Stimulated activated CD8-positive, alpha-beta memory T cell treated with anti-CD3 and anti-CD28 coated beads, Interleukin-2, amount 100 ng/mL, for 1 hour (primary cell): ENCODE data around the gene PTPN23.

Experiments
- DNase-seq, 2 donors: peaks; one replicate each; pipeline ENCODE4 v3.0.0-alpha.2; 2020; ENCODE audit warnings: low read depth in 2 of 2

PTPN23 gene

DNA sequence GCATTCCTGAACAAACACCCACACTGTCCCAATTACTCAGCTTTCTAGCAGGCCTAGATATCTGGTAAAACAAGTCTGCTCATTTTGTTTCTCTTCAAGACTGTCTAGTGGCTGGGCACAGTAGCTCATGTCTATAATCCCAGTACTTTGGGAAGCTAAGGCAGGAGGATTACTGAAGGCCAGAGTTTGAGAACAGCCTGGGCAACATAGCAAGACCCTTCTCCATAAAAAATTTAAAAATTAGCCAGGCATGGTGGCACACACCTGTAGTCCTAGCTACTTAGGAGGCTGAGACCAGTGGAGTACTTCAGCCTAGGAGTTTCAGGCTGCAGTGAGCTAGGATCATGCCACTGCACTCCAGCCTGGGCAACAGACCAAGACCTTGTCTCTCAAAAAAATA is 6.2 kb upstream of the PTPN23 start:
- no peak for DNase-seq

DNA sequence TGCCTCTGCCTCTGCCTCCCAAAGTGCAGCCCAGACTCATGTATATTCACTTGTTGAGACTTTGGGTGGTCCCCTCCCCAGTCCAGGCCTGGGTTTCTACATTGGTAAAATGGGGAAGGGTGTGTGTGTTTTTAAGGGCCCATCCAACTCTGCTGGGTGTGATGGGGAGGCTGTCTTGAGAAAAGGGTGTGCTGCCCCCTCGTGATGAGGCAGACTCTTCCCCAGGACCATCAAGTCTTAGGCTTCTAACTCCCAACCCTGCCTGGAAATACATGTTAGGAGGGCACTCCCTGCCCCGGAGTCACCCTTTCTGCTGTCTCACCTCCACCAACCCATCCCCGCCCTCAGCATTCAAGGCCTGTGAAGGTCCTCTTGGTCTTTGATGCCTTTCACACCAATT is 4.4 kb upstream of the PTPN23 start:
- no peak for DNase-seq

DNA sequence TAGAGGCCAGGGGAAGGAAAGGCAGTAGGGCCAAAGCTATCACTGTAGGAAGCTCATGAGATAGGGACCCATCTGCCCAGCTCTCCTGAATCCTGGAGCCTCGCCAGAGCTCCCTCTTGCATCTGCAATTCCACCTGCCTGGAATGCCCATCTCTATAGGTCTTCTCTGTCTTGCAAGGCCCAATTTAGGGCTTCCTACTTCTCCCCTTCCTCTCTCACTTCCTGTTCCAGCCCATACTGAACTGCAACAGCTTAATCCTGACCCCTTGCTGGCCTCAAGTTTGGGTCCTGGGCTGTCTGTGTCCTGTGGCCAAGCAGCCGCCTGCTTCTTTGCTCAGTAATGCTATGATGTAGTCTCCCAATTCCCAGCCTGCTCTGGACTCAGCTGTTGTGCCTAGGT is 3.6 kb upstream of the PTPN23 start:
- DNase-seq = no peak

DNA sequence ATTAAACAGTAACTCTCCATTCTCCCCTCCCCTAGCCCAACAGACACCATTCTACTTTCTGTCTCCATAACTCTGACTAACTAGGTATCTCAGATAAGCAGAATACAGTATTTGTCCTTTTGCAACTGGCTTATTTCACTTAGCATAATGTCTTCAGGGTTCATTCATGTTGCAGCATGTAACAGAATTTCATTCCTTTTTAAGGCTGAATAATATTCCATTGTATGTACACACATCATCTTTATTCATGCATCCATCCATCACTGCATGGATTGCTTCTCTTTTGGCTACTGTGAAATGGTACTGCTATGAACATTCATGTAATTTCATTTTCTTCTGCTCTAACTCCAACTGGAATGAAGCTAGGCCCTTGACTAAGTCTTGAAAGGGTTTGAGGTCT is 2.0 kb upstream of the PTPN23 start:
- no peak for DNase-seq

DNA sequence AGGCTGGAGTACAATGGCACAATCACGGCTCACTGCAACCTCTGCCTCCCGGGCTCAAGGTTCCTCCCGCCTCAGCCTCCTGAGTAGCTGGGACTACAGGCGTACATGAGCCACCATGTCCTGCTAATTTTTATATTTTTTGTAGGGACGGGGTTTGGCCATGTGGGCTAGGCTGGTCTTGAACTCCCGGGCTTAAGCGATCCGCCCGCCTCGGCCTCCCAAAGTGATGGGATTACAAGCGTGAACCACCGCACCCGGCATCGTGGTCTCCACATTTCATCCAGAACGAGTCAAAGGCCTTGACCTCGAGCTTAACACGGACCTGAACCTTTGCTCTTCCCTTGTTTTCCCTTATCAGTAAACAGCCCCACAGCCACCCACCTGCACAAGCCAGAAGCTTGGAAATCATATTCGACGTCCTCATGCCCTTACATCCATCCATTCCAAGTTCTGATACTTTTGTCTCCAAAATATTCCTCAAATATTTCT is 1.4 kb upstream of the PTPN23 start:
- DNase-seq = no peak

DNA sequence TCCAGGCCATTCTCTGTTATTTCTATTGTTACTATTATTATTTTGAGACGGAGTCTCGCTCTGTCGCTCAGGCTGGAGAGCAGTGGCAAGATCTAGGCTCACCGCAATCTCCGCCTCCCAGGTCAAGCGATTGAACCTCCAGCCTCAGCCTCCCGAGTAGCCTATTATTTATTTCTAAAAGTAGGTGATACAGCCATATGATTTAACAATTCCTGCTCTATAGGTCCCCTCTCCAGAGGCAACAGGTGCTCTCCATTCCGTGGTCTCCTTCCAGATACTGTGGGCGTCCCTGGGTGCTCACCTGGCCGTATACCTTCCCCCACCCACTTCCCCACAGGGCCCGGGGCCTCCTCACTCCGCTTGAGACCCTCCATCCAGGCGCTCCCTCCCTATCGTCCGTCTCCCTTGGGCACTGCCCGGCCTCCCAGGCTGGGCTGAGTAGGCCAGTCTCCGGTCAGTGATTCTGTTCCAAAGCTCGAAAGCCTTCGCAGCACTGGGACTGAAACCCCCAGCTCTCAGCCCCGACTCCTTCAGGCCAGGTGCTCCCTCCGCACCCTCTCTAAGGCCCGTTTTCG is 708 bp upstream of the PTPN23 start:
- no peak for DNase-seq

DNA sequence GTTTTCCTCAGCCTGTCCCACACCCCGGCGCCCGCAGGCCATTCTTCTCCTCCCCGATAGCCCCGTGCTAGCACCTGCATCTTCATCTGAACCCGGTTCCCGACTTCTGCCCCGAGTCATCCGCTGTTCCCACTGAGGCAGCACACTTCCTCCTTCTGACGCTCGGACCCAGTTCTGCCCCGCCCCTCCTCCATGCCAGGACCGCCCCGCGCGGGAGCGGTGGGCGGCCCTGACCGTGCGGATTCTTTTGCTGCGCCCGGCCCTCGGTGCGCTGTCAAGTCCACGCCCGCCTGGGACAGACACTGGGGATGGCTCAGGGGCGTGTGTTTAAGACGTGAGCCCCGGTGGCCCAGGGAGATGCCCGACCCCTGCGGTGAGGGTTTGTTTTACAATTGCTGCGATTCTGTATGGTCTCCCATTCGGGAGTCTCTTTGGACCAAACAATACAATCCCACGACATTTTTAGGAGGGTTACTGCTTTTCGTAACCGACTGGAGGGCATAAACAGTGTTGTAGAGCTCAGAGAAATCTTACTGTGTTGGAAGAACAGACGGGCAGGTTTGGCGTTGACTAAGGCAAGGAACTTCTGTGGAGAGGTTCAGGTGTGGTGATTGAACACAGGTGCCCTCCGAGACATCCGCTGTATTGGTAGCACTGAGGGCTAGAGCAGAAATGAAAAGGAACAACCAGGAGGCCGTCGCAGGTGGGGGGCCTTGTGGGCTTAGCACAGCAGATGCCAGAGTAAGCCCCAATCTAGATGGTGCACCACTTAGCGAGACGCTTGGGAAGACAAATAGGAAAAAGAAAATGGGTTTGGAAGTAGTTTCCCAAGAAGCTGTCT is 716 bp downstream of the PTPN23 start:
- peak; percentile 33 to 46 for DNase-seq

DNA sequence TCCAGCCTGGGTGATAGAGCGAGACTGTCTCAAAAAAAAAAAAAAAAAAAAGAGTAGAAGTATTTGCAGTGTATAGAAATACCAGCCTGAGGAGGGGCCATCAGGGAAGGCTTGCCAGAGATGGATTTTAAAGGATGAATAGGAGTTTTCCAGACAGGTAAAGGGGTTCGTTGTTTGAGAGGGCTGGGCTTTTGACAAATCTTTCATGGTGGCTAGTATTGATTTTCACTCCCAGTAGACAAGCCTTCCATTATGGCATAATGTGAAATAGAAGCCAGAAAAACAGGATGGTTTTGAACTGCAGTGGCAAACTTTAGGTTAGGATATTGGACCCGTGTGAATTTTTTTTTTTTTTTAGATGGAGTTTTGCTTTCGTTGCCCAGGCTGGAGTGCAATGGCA is 3.6 kb downstream of the PTPN23 start:
- no peak for DNase-seq

DNA sequence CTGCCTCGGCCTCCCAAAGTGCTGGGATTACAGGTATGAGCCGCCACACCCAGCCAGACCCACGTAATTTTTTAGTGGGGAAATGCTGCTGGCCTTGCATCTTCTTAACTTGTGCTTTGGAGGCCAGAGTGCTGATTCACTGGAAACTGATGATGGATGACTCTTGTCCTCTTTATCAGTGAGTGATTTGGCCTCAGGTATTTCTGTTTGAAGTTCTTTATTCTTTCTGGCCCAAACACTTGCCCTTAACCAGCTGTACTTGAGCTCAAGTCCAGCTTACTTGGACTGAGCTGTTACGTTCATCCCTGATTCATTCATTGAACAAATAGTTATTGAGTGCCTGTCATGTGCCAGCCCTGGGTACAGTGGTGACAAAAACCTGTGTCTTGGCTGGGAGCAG is 4.2 kb downstream of the PTPN23 start:
- DNase-seq = no peak

DNA sequence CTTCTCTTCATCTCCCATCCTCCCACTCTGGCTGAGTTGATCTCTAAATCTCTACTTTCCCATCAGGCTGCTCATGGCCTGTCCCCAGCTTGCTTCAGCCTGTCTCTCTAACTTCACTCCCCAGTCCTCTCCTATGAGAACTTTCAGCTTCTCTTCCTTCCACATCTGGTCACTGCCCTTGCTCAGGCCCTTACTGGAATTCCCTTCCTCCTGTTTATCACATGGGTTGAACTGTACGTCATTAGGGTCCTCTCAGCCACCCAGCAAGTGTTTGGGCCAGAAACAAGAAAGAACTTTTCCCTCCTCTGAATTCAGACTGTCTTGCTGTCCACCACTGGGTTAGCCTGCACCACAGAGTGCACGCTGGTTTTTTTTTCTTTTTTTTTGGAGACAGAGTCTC is 5.0 kb downstream of the PTPN23 start:
- no peak for DNase-seq

DNA sequence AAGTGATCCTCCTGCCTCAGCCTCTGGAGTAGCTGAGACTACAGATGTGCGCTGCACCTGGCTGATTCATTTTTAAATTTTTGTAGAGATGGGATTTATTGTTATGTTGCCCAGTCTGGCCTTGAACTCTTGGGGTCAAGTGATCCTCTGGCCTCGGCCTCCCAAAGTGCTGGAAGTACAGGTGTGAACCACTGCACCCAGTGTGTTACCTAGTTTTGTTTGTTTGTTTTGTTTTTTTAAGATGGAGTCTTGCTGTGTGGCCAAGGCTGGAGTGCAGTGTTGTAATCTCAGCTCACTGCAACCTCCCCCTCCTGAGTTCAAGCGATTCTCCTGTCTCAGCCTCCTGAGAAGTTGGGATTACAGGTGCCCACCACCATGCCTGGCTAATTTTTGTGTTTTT is 12.1 kb downstream of the PTPN23 start:
- DNase-seq = no peak

DNA sequence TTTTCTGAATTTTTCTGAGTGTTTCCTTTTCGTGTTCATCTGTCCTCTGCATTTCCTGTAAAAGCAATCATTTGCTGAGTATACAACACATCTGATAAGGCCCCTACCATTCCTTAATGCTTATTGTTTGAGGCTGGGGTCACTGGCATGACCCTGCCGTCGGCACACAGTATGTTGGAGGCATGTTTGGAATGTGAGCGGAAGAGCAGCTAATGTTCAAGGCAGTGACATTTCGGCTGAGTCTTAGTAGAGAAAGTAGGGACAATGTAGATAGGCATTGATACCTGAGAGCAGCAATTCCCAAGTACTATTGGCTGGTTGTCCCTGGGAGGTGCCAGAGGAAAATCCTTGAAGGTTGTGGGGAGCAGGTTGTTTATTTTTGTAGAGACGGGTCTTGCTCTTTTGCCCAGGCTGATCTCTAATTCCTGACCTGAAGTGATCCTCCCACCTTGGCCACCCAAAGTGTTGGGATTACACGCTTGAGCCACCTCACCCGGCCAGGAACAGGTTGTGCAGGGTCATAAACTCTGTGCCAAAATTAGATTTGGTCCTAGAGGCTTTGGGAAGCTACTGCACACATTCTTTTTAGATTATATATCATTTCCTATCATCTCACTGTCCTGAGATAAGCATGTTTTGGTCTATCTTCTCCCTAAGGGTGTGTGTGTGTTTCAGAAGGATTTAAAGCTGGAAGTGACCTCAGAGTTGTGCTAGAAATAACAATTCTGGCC is 13.5 kb downstream of the PTPN23 start:
- no peak for DNase-seq

DNA sequence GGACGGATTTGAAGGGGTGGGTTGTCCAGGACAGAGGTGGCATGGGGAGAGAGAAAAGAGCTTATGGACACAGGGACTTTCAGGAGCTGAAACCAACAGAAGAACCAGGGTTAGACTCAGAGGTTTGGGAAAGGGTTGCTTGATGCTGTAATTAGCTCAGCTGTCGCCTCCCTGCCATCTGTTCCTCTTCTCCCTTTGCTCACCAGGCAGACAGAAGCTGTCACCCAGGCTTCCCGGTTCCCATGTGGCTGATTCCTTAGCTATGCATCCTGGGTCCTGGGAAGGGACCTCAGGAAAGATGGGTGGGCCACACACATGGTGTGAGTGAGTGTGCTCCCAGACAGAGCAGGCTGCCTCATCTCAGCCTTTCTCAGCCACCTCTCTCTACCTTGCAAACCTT is 14.1 kb downstream of the PTPN23 start:
- no peak for DNase-seq

DNA sequence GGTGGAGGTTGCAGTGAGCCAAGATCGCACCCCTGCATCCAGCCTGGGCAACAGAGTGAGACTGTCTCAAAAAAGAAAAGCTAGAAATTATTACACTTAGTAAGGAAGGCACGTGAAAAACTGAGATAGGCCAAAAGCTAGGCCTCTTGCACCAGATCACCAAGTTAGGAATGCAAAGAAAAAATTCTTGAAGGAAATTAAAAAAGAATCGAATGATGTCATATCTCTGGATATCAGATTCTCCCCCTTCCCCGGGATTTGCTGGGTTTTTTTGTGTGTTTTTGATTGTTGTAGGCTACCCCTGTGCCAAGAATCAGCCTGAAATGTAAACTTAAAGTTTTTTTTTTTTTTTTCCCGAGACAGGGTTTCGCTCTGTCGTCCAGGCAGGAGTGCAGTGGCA is 17.4 kb downstream of the PTPN23 start:
- no peak for DNase-seq

DNA sequence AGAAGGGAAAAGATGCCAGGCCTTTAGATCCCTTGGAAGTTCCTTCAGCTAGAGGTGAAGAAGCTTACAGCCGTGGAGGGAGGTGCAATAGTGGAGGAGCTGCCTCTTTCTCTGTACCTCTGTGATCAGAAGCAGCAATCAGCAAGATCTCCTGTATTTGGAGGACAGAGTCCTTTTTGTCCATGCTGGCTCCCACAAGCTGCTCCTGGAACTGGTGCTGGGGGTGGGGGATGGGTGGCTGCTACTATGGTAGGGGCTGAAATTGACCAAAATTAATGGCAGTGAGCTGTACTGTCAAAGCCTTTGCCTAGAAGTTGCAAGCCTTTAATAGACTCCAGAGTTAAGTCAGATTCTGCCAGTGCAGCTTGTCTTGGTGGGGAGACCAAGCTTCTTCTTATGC is 18.2 kb downstream of the PTPN23 start:
- no peak for DNase-seq

DNA sequence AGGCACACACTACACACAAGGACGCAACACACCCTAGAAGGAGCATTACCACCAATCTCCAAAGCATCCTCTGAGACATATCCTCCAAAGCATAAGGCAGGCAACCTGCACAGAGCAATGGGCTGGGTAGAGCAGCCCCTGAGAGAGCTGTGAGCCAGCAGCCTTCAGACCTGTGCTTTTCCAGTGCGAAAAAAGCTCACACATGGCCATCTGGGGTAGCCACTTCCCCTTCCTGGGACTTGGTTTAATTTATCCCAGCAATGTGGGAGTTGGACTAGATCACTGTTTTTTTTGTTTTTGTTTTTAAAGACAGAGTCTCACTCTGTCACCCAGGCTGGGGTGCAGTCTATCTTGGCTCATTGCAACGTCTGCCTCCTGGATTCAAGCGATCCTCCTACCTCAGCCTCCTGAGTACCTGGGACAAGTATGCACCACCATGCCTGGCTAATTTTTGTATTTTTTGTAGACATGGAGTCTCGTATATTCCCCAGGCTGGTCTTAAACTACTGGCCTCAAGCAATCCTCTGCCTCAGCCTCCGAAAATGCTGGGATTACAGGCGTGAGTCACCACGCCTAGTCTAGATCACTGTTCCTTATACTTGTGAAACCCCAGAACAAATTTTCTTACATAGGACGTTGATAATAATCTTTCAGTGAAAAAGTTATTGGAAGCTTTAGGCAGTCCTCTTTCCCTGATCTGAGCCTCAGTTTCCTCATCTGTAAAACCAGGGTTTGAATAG is 18.9 kb downstream of the PTPN23 start:
- DNase-seq = no peak

DNA sequence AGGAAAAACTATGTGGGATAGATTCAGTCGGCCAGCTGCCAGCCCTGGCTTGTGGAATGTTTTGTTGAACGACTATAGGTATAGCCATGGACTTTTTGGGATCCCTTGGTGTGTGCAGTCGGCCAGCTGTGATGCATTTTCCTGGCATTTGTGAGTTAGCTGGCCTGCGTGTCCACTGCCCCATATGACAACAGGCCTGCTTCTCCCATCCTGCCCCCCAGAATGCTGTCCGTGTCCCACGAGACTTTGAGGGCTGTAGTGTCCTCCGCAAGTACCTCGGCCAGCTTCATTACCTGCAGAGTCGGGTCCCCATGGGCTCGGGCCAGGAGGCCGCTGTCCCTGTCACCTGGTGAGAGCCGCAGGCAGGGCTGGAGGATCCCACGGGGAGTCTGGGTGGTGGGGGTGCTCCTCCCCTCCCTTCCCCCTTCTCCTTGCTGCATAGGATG is 23.6 kb downstream of the PTPN23 start:
- DNase-seq = no peak

DNA sequence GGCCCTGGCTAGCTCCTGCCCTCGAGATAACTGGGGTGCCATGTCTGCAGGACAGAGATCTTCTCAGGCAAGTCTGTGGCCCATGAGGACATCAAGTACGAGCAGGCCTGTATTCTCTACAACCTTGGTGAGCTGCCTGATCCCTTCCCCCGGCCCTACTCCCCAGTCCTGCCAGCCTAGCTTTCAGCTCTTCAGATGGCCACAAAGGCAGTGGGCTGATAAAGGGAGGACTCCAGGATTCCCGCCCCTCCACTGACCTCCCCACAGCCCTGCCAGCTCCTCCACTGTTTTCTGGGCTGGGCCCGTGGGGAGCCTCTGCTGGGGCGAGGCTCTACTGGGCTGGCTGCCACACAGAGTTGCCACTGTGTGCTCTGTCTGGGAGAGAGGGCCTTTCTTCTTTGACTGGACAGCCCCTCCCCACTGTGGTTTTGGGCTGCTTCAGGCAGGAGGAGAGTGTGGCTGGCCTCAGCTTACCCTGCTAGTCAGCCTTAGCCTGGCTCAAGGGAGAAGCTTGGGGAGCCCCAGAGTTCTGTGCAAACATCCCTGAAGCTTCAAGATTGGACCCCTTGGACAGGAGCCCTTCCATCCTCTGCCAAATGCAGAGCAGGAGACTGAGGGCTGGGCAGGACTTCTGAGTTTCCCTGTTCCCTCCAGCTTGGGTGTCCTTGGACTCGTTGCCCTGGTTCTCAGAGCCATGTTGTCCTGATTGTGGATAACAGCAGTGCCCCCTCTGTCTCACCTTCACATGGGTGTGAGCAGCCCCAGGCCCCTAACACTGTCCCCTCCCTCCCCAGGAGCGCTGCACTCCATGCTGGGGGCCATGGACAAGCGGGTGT is 24.4 kb downstream of the PTPN23 start:
- DNase-seq = no peak

DNA sequence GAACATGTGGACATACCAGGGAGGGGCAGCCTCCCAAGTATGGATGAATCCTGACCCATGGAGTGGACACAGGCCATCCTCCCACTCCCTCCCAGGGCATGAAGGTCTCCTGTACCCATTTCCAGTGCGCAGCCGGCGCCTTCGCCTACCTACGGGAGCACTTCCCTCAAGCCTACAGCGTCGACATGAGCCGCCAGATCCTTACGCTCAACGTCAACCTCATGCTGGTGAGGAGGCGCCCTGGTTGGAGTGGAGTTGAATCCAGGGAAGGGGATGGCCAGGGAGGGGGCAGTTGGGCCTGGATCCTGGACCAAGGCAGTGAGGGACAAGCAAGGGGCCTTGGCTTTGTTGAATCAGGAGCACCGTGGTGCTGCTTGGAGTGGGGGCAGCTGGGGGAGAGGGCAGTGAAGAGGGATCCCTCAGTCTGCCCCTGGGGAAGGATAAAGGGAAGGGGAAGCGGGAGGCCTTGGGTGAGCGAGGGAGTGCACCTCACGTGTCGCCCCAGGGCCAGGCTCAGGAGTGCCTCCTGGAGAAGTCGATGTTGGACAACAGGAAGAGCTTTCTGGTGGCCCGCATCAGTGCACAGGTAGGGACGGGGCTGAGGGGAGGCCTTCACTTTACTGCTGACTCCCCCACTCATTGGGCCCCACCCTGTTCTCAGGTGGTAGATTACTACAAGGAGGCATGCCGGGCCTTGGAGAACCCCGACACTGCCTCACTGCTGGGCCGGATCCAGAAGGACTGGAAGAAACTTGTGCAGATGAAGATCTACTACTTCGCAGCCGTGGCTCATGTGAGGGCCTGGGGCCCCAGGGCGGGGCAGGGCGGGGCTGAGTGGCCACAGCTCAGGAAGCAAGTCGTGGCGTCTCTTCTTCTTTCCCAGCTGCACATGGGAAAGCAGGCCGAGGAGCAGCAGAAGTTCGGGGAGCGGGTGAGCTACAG is 25.3 kb downstream of the PTPN23 start:
- no peak for DNase-seq

DNA sequence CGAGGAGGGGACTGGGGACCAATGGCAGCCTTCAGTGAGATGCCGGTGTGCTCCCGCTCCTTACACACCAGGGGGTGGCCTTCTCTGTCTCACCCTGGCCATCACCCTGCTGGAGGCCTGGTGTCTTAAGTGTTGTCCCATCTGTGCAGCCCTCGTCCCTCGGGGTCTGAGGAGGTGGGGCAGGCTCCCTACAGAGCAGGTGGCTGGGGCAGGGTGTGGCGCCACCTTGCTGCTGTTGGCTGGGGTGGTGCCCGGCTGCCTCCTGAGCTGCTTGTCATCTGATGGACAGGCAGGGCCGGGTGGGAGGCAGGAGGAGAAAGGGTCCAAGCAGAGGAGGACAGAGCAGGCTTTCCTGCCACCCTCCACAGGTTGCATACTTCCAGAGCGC is 25.9 kb downstream of the PTPN23 start:
- no peak for DNase-seq
